GM18499 (cell line): ENCODE measurements around the gene RBM6.
"Not testable (repeated sequence)": the region's sequence is repeated elsewhere in the genome, so short reads cannot be mapped to it uniquely, and the experiment has no call there.

Source experiments
- ATAC-seq: cut with Tn5 transposase; IDR thresholded peaks from one replicate; pipeline ENCODE4 v1.9.1; 2021; ENCODE audit warnings: moderate number of reproducible peaks; ENCODE audit not compliant: insufficient read depth, unreplicated experiment

RBM6 gene

GRCh38 chr3:49911611-49912010 is 28.3 kb upstream of the RBM6 start:
- no peak for ATAC-seq

DNA sequence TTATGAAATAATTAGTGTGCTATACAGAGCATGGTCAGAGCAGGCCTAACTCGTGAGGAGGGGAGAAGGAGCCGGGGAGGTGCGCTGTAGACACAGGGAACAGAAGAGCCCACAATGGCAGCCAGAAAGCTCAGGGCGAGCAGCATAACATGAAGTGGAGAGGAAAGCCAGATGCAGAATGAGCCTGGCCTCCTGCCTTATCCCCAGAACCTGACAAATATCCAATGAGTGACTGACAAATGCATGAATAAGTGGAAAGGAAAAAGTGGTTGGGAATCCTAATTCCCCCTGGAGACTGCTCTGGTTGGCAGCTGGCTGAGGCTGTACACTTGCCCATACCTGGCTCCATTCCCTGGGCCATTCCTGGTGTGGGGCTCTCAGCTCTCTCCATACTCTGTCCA is 27.1 kb upstream of the RBM6 start:
- ATAC-seq: no peak

DNA sequence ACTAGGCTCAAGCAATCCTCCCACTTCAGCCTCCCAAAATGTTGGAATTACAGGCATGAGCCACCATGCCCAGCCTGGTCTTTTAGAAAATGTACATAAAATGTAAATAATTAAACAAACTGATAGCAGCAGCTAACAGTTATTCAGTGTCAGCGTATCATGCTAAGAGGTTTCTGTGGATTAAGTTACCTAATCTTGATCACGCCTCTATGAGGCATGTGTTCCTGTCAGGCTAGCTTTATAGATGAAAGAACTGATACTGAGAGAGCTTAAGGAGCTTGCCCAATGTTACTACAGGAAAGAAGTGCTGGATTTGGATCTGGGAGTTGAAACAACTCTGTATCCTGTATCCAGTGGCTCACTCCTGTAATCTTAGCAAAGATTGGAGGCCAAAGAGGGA is 25.0 kb upstream of the RBM6 start:
- no peak for ATAC-seq

- ATAC-seq: no peak
Observed at GRCh38 chr3:49916686-49917085, 23.3 kb upstream of the RBM6 start.

- ATAC-seq: not testable (repeated sequence)
Observed at GRCh38 chr3:49917806-49918590, 22.0 kb upstream of the RBM6 start.

DNA sequence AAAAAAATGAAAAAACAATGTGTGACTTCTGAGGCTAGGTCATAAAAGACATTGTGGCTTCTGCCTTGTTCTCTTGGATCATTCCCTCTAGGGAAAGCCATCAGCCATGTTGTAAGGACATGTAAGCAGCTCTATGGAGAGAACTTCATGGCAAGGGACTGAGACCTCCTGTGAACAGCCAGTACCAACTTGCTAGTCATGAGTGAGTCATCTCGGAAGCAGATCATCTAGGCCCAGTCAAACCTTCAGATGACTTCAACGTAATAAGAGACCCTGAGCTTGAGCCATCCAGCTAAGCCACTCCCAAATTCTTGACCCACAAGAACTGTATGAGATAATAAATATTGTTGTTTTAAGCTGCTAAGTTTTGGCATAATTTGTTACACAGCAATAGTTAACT is 15.3 kb upstream of the RBM6 start:
- no peak for ATAC-seq

DNA sequence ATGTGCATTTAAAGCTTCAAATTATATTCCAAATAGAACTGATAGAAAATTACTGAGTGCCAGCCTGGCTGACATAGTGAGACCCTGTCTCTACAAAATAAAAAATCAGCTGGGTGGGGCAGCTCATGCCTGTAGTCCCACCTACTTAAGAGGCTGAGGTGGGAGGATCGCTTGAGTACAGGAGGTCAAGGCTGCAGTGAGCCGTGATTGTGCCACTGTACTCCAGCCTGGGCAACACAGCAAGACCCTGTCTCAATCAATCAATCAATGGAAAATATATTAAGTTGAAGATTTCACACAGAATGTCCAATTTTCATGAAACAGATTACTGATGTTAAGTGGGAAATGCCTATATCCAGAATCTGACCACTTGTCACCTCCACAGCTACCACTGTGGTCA is 14.5 kb upstream of the RBM6 start:
- ATAC-seq: no peak

DNA sequence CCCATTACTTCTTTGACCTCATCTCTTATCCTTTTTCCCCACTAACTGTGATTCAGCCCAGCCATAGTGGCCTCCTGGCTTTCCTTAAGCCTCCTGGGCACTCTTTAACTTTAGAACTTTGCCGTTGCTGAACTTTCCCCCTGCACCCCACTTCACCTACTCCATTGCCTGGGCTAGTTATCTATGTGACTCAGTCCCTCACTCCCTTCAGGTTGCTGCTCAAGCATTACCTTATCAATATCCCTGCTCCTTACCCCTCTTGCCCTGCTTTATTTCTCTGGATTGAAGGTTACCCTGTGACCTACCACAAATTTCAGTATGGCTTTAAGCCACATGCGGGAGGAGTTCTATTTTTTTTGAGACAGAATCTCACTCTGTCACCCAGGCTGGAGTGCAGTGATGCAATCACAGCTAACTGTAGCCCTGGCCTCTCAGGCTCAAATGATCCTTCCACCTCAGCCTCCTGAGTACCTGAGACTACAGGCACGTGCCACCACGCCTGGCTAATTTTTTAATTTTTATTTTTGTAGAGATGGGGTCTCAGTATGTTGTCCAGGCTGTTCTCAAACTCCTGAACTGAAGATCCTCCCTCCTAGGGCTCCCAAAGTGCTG is 13.7 kb upstream of the RBM6 start:
- no peak for ATAC-seq

DNA sequence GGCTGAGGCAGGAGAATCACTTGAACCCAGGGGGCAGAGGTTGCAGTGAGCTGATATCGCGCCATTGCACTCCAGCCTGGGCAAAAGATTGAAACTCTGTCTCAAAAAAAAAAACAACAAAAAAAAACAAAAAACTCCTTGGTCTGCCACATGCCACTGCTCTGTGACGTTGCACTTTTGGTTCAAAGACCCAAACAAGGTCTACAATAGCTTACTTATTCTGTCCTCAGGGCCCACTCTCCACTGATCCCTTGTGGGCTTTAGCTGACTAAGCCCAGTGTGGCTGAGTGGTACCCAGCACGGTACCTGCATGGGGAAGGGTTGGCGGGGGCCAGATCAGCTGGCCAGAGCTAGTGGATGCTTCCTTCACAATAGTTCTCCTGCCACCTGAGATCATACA is 12.2 kb upstream of the RBM6 start:
- no peak for ATAC-seq

DNA sequence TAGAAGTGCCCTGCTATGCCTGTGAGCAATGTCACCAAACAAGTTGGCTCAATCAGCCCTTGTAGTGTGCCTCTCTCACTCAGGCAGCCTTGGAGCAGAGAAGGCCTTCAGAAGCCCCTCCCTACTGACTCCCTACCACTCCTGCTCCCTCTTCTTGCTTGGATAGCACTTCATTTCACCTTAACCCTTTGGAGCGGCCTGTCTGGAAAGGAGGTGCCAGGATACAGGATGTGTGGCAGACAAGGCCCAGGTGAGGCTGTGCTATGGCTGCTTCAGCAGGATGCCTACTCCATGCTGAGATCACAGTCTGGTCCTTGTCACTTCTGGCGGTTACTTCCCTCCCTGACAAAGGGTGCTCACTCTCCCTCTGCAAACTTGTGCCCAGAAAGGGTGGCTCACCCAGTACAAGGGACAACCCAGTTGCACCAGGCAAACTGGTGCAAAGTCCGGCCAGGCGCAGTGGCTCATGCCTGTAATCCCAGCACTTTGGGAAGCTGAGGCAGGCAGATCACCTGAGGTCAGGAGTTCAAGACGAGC is 11.4 kb upstream of the RBM6 start:
- no peak for ATAC-seq

DNA sequence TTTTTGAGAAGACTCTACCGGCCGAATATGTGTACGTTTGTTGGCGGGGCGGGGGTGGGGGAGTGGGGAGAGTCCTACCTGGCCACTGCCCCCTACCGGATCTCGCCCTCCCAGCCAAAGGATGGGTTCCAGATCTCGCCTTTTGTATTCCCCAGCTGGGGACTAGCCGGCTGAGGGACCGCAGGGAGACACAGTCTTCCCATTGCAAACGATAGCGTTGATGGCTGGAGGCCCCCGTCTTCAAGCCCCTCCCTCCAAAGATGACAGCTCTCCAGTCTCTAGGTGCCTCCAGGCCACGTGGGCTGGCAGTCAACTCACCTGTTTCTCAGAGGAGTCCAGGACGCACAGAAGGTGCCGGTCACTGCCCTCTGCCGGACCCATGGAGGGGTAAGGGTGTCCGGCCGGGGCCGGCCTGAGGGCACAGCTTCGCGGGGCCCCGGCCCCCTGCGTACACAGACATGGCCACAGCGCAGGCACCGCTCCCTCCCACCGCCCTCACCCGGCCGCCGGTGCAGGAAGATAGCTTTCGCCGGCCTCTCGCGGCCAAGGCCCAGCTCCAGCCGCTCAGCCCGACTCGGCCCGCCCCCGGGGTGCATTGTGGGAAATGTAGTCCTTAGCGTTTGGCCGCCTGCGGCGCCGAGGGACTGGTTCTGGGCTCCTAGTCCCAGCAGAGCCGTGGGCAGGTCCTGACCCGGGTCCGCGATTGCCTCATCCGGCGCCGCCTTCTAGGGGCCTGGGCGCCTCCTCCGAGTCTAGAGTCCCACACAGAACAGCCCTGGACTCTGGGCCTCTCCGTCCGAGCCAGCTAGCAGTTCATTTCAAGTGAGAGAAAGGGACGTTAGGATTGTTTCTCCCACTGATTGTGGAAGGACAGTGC is 10.4 kb upstream of the RBM6 start, which contains the start of gene MON1A:
TSS of gene MON1A (minus strand) at position 521 of the 877 bp plus-strand sequence. CDS start 16,465 bp downstream, outside the sequence.
- no peak for ATAC-seq

DNA sequence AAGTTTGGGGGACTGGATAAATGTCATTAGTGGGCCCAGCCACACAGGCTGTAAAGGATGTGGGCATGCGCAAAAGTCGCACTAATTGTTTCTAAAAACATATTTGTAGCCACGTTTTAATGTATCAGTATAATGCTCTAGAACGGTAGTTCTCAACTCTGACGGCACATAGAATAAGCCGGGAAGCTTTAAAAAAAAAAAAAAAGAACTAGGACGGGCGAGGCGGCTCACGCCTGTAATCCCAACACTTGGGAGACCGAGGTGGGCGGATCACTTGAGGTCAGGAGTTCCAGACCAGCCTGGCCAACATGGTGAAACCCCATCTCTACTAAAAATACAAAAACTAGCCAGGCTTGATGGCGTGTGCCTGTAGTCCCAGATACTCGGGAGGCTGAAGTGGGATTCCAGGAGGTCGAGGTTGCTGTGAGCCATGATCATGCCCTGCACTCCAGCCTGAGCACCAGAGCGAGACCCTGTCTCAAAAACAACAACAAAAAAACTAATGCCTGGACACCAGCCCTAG is 9.7 kb upstream of the RBM6 start:
- ATAC-seq: no peak

GRCh38 chr3:49930922-49931321 is 9.0 kb upstream of the RBM6 start:
- ATAC-seq: no peak

DNA sequence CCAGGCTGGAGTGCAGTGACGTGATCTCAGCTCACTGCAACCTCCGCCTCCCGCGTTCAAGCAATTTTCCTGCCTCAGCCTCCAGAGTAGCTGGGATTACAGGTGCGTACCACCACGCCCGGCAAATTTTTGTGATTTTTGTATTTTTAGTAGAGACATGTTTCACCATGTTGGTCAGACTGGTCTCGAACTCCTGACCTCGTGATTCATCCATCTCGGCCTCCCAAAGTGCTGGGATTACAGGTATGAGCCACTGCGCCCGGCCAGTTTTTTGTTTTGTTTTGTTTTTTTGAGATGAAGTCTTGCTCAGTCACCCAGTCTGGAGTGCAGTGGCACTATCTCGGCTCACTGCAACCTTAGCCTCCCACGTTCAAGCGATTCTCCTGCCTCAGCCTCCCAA is 7.7 kb upstream of the RBM6 start:
- ATAC-seq: not testable (repeated sequence)

- ATAC-seq: no peak
Observed at GRCh38 chr3:49937090-49937489, 2.9 kb upstream of the RBM6 start.

- ATAC-seq: no peak
Observed at GRCh38 chr3:49940667-49941249, 808 bp downstream of the RBM6 start.

DNA sequence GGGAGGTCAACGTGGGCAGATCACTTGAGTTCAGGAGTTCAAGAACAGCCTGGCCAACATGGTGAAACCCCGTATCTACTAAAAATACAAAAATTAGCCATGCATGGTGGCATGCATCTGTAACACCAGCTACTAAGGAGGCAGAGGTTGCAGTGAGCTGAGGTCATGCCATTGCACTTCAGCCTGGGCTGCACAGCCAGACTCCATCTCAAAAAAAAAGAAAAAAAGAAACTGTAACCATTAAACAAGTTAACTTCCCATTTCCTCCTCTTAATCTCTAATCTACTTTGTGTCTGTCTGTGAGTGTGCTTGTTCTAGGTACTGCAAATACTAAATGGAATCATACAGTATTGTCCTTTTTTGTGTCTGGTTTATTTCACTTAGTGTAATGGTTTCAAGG is 2.7 kb downstream of the RBM6 start:
- no peak for ATAC-seq

DNA sequence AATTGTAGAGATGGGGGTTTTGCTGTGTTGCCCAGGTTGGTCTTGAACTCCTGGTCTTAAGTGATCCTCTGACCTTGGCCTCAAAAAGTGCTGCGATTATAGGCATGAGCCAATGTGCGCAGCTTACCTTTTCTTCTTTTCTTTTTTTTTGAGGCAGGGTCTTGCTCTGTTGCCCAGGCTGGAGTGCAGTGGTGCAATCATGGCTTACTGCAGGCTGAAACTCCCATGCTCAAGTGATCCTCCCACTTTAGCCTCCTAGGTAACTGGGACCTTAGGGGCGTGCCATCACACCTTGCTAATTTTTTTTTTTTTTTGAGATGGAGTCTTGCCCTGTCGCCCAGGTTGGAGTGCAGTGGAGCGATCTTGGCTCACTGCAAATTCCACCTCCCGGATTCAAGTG is 13.0 kb downstream of the RBM6 start:
- no peak for ATAC-seq

GRCh38 chr3:49955636-49956035 is 15.7 kb downstream of the RBM6 start:
- no peak for ATAC-seq

GRCh38 chr3:49966233-49966942 is 26.4 kb downstream of the RBM6 start:
- no peak for ATAC-seq
